HG03280 (cell line): ENCODE results near the gene ZNF45.
"Not testable (repeated sequence)": the region's sequence is repeated elsewhere in the genome, so short reads cannot be mapped to it uniquely, and the experiment has no call there.

Experiments
- ATAC-seq: cut with Tn5 transposase; IDR thresholded peaks from one replicate; pipeline ENCODE4 v1.9.1; 2021; ENCODE audit warnings: mild to moderate bottlenecking, moderate library complexity; ENCODE audit not compliant: unreplicated experiment

ZNF45 gene

DNA sequence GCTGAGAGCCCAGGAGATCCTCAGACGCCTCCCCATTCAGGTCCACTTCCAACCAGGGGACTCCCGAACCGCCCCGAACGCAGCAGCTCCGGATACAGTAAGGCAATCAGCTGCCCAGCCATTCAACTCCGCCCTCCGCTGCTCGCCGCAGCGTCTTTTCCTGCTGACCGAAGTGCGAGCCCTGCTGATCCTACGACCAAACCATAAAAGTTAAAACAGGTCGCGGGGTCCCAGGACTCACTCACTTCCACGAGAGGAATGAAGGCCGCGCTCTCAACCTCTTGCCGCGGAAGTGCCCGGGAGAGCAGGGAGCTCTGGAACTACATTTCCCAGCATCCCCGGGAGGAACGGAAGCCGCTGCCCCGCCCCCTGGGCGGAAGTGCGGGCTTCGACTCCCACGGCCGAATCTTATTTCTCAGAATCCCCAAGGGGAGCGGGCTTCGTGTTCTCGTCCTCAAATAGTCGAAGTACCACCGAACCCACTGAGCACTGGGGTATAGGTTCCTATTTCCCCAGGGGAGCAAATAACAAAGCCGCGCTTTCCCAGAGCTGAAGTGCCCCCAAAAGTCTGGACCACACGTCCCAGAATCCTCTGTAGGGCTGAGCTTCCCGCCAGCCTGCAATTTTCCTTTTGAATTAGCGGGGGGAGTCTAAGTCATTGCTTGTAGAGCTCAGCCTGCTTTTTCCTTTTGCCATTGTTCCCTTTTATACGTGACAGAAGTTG is at the start of gene ZNF45:
ZNF45 (minus strand) TSS at position 298 of the 724 bp plus-strand sequence. CDS start 13,097 bp downstream, outside the sequence.
- peak; percentile 96 for ATAC-seq

DNA sequence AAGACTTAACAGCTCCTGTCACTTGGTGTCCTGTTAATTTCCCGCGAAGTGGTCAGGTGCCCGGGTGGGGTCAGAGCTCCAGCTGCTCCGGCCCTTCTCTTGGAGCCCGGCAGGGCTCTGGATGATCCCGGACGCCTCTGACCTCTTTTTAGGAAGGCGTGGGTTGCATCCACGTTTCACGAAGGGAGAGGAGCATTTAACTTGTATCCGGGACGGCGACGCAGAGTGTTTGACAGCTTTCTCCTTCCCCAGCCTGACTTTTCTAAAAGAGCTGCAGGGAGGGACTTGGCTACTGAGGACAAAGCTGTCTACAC is 49.6 kb upstream of the ZNF45 start:
- ATAC-seq = peak; percentile 10

- ATAC-seq = peak; percentile 82
These were observed 49.0 kb upstream of the ZNF45 start, which contains the start of gene ZNF155 for GRCh38 chr19:43983912-43984686. Gene ZNF155, plus strand, starts transcription at chr19:43984188. Its CDS starts 4,356 bp downstream, at chr19:43988544.

GRCh38 chr19:43983544-43983911 is 48.4 kb upstream of the ZNF45 start:
- peak; percentile 21 for ATAC-seq

GRCh38 chr19:43976732-43977131 is 41.6 kb upstream of the ZNF45 start:
- no peak for ATAC-seq

DNA sequence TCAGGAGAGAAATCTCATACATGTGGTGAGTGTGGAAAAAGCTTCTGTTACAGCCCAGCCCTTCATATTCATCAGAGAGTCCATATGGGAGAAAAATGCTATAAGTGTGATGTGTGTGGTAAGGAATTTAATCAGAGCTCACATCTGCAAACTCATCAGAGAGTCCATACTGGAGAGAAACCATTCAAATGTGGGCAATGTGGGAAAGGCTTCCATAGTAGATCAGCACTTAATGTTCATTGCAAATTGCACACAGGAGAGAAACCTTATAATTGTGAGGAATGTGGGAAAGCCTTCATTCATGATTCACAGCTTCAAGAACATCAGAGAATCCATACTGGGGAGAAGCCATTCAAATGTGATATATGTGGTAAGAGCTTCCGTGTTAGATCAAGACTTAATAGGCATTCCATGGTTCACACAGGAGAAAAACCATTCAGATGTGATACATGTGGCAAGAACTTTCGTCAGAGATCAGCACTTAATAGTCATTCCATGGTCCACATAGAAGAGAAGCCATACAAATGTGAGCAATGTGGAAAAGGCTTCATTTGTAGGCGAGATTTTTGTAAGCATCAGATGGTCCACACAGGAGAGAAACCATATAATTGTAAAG is 31.1 kb upstream of the ZNF45 start:
- no peak for ATAC-seq

DNA sequence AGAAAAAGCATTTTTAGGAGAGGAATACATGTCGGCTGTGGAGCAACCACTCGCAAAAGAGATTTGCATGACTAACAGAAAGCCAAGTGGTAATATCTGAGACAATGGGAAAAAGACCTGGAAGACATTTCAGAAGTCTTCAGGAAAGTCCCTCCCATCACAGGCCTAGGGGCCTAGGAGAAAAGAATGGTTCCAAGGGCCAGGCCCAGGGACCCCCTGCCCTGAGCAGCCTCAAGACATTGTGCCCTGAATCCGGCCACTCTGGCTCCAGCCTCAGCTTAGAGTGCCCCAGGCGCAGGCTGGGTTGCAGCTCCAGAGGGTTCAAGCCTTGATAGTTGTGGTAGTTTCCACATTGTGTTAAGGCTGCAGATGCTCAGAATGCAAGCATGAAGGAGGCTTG is 25.3 kb upstream of the ZNF45 start:
- ATAC-seq = no peak

DNA sequence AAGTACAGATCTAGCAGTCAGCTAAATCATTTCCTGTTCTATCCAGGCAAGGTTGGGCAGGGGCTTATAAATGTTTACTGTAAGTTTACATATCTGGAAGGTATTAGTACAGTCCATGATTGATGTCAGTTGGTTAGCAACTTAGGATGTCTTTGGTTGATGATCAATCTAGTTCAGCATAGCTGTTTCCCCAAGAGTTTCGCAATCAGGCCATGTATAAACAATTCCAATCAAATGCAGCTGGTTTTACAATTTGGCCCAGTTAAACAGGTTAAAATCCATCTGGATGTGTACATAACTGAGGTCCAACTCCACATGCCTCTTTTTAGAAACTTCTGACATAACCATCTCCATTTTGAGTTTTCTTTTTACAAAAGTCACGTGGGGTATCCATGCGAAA is 22.8 kb upstream of the ZNF45 start:
- ATAC-seq = no peak

DNA sequence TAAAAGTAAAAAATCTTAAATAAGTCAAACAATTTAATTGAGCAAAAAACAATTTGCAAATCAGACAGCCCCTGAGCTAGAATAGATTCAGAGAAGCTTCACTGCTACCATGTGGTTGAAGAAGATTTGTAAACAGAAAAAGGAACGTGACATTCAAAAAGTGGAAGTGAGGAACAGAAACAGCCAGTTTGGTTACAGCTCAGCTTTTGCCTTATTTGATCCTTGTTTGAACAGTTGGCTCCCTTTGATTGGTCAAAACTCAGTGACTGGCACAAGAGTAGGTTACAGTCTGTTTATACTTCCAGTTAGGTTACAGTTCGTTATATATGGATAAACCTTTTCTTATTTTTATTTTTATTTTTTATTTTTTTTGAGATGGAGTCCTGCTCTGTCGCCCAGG is 21.7 kb upstream of the ZNF45 start:
- ATAC-seq = no peak

- peak; percentile 93 for ATAC-seq
These were observed 16.0 kb upstream of the ZNF45 start, which contains the start of gene ZNF221 for GRCh38 chr19:43950834-43951645. Gene ZNF221, plus strand, starts transcription at chr19:43951228. Its CDS starts 11,499 bp downstream, at chr19:43962727.

DNA sequence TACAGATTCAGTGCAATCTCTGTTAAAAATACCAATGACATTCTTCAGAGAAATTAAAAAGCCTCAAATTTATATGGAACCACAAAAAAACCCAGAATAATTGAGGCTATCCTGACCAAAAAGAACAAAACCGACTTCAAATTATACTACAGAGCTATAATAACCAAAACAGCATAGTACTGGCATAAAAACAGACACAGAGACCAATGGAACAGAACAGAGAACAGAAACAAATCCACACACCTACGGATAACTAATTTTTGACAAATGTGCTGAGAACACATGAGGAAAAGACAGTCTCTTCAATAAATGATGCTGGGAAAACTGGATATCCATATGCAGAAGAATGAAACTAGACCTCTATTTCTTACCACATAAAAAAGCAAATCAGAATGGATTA is 14.7 kb upstream of the ZNF45 start:
- not testable (repeated sequence) for ATAC-seq

DNA sequence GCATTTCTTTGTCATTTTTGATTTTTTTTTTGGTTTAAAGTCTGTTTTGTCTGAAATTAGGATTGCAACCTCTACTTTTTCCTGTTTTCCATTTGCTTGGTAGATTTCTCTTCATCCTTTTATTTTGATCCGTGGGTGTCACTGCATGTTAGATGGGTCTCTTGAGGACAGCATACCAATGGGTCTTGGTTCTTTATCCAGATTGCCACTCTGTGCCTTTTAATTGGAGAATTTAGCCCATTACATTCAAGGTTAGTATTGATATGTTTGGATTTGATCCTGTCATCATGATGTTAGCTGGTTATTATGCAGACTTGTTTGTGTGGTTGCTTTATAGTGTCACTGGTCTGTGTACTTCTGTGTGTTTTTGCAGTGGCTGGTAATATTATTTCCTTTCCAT is 12.3 kb upstream of the ZNF45 start:
- not testable (repeated sequence) for ATAC-seq

- no peak for ATAC-seq
These were observed 6.1 kb upstream of the ZNF45 start for GRCh38 chr19:43941209-43941608.

DNA sequence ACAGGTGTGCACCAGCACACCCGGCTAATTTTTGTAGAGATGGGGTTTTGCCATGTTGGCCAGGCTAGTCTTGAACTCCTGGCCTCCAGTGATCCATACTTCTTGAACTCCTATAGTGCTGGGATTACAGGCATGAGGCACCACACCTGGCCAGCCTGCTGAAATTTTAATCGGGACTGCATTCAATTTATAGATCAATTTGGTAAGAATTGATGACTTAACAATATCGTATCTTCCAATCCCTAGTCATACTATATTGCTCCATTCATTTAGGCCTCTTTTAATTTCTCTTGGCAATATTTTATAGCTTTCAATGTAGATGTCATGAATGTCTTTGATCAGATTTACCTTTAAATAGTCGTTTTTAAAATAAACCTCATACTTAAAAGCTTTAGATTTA is 5.6 kb upstream of the ZNF45 start:
- no peak for ATAC-seq

DNA sequence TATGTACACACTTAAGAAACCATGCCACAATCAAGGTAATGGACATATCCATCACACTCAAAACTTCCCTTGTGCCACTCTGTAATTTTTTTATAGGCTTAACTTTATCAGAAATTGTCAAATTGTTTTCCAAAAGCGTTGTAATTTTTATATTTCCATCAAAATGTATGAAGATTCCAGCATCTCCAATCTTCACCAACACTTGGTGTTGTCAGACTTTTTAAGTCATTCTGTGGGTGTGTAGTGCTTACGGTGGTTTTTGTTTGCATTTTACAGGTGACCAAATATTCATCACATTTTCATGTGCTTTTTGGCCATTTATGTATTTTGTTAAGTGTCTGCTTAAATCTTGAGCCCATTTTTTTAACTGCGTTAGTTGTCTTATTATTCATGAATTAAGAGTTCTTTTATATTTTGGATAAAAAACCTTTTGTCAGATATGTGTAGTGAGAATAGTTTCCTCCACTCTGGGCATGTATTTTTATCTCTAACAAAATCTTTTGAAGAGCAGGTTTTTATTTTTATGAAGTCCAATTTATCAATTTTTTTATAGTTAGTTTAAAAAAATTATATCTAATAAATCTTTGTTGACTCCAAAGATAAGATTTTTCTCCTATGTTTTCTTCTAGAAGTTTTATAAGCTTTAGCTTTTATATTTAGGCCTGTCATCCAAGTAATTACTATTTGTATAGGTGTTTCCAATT is 4.6 kb upstream of the ZNF45 start:
- ATAC-seq = no peak

DNA sequence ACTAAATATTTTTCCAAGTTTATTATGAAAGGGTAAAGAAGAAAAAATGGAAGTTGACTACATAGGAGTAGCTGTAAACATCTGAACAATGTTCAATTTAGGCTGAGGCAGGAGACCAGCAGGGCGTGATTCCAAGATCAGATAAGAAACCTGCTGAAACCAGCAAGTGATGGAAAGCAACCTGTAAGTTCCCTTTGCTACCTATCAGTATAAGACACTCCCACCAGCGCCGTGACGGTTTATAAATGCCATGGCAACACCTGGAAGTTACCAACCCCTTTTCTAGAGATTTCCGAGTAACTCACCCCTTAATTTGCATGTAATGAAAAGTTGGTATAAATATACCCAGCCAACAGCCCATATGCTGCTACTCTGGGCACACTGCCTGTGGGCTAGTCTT is 1.1 kb upstream of the ZNF45 start:
- no peak for ATAC-seq

GRCh38 chr19:43934055-43934984 is 762 bp downstream of the ZNF45 start:
- ATAC-seq = no peak

DNA sequence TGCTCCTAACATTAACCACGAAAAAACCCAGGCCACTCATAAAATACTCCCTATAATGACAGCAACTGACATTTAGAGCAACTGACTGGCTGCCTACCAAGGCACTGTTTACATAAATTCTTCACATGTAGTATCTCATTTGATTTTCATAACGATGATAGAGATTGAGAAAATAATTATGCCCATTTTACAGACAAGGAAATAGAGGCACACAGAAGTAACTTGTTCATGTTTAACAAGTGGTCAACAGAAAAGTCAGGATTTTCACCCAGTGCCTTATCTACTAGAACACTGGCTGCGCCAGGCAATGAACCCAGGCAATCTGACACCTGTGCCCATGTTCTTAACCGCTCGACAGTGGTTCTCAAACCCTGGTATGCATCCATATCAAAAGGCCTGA is 6.3 kb downstream of the ZNF45 start:
- no peak for ATAC-seq

- no peak for ATAC-seq
These were observed 11.2 kb downstream of the ZNF45 start for GRCh38 chr19:43923875-43924274.
